ENCODE results near the gene TDRD7.

TDRD7 gene

GRCh38 chr9:97534961-97535594 is 123.2 kb downstream of the TDRD7 start (continued):
- TF ChIP-seq INSM2 (tag by site-specific recombination; IDR thresholded peaks at IDR 0.05) (no peak), ZNF555 (tag by site-specific recombination; conservative IDR thresholded peaks at IDR 0.05) (no peak), ZFP37 (tag by site-specific recombination; IDR thresholded peaks at IDR 0.05) (no peak), ZNF311 (tag by site-specific recombination; IDR thresholded peaks at IDR 0.05; ENCODE audit: borderline replicate concordance) (no peak), ZNF624 (tag by site-specific recombination; IDR thresholded peaks at IDR 0.05) (no peak), ZNF48 (tag by site-specific recombination; IDR thresholded peaks at IDR 0.05) (no peak)
- TF ChIP-seq, protein P1, sequence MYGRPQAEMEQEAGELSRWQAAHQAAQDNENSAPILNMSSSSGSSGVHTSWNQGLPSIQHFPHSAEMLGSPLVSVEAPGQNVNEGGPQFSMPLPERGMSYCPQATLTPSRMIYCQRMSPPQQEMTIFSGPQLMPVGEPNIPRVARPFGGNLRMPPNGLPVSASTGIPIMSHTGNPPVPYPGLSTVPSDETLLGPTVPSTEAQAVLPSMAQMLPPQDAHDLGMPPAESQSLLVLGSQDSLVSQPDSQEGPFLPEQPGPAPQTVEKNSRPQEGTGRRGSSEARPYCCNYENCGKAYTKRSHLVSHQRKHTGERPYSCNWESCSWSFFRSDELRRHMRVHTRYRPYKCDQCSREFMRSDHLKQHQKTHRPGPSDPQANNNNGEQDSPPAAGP (tag by site-specific recombination; IDR thresholded peaks at IDR 0.05), result no peak

DNA sequence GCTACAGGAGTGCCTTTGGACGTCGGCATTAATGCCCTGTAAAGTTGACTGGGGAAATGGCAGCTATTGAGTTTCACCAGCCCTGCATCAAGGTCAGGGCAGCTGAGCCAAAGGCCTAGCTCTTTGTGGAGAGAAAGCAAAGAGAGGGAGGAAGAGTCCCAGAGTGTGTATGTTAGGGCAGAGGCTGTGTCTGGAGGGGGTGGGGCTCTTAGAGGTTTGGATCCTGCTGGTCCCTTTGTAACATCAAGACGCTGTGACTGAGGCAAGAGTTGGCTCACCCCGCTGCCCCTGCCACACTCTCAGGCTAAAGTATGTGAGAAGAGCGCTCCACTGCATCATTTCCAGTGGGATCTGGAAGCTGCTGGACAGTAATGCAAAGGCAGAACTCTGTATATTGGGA is 123.9 kb downstream of the TDRD7 start:
- CTCF ChIA-PET, result interaction anchor here (0.7 to 1.2 kb wide), 2 partner anchors 68 to 133 kb away, joined by 3 read pairs; no protein-coding TSS in a partner anchor
- POLR2A ChIA-PET, result no interaction called here
- Histone ChIP-seq H3K36me3 (ENCODE audit: control insufficient read depth in 2 of 2, insufficient read depth in 1 of 2, low read length in 2 of 2) (peaks cover 0 to 56% of the 10 kb centered on the region in 2 experiments; a peak in 1 of 3 replicates), H3K4me1 (ENCODE audit: control insufficient read depth, insufficient read depth, low read length) (no peaks in the 10 kb centered on the region), H3K9me3 (ENCODE audit: control insufficient read depth, insufficient read depth, low read depth, low read length) (no peaks in the 10 kb centered on the region), H3K27ac (ENCODE audit: extremely low read depth, low read depth, low read length) (no peak overlapping the region), H3K4me3 (ENCODE audit: low read depth, low read length) (no peak overlapping the region)
- TF ChIP-seq ZNF423 (tag by site-specific recombination; IDR thresholded peaks at IDR 0.05), result no peak
- TF ChIP-seq, protein P2, sequence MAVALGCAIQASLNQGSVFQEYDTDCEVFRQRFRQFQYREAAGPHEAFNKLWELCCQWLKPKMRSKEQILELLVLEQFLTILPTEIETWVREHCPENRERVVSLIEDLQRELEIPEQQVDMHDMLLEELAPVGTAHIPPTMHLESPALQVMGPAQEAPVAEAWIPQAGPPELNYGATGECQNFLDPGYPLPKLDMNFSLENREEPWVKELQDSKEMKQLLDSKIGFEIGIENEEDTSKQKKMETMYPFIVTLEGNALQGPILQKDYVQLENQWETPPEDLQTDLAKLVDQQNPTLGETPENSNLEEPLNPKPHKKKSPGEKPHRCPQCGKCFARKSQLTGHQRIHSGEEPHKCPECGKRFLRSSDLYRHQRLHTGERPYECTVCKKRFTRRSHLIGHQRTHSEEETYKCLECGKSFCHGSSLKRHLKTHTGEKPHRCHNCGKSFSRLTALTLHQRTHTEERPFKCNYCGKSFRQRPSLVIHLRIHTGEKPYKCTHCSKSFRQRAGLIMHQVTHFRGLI (tag by site-specific recombination; IDR thresholded peaks at IDR 0.05), result no peak
- TF ChIP-seq ZNF600 (tag by site-specific recombination; IDR thresholded peaks at IDR 0.05), result no peak
- no peak for TF ChIP-seq ZBTB8A (tag by site-specific recombination; IDR thresholded peaks at IDR 0.05)
- TF ChIP-seq, protein P3, sequence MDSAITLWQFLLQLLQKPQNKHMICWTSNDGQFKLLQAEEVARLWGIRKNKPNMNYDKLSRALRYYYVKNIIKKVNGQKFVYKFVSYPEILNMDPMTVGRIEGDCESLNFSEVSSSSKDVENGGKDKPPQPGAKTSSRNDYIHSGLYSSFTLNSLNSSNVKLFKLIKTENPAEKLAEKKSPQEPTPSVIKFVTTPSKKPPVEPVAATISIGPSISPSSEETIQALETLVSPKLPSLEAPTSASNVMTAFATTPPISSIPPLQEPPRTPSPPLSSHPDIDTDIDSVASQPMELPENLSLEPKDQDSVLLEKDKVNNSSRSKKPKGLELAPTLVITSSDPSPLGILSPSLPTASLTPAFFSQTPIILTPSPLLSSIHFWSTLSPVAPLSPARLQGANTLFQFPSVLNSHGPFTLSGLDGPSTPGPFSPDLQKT (IDR thresholded peaks at IDR 0.05; ENCODE audit: borderline replicate concordance, low read depth, low read length), result no peak
- TF ChIP-seq ZNF549 (tag by site-specific recombination; IDR thresholded peaks at IDR 0.05), result no peak
- no peak for TF ChIP-seq ZNF830 (tag by site-specific recombination; IDR thresholded peaks at IDR 0.05; ENCODE audit: low read depth)
- no peak for TF ChIP-seq WT1 (tag by site-specific recombination; IDR thresholded peaks at IDR 0.05)
- TF ChIP-seq ZNF561 (tag by site-specific recombination; IDR thresholded peaks at IDR 0.05; ENCODE audit: borderline replicate concordance), result no peak
- TF ChIP-seq ZNF211 (tag by site-specific recombination; IDR thresholded peaks at IDR 0.05; ENCODE audit: low read depth), result no peak
- TF ChIP-seq, protein P4, sequence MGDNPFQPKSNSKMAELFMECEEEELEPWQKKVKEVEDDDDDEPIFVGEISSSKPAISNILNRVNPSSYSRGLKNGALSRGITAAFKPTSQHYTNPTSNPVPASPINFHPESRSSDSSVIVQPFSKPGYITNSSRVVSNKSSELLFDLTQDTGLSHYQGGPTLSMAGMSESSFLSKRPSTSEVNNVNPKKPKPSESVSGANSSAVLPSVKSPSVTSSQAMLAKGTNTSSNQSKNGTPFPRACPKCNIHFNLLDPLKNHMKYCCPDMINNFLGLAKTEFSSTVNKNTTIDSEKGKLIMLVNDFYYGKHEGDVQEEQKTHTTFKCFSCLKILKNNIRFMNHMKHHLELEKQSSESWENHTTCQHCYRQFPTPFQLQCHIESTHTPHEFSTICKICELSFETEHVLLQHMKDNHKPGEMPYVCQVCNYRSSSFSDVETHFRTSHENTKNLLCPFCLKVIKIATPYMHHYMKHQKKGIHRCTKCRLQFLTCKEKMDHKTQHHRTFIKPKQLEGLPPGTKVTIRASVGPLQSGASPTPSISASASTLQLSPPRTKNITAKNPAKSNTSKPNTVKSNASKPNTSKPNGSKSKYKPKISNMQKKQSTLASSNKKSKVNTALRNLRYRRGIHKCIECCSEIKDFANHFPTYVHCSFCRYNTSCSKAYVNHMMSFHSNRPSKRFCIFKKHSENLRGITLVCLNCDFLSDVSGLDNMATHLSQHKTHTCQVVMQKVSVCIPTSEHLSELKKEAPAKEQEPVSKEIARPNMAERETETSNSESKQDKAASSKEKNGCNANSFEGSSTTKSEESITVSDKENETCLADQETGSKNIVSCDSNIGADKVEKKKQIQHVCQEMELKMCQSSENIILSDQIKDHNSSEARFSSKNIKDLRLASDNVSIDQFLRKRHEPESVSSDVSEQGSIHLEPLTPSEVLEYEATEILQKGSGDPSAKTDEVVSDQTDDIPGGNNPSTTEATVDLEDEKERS (tag by site-specific recombination; IDR thresholded peaks at IDR 0.05), result no peak
- no peak for TF ChIP-seq ZBTB10 (tag by site-specific recombination; IDR thresholded peaks at IDR 0.05)

All from HEK293 (cell line).